NOMO-1 treated with dmso at 0.1 percent for 144 hours (cell line): Measurements from ENCODE around the gene IL1RAPL2.
"Not testable (repeated sequence)": the region's sequence is repeated elsewhere in the genome, so short reads cannot be mapped to it uniquely, and the experiment has no call there.

Experiments used
- DNase-seq: peaks from one replicate; lab custom pipeline; 2025; ENCODE audit not compliant: unreplicated experiment; lab: John Stamatoyannopoulos, UW

Gene IL1RAPL2

DNA sequence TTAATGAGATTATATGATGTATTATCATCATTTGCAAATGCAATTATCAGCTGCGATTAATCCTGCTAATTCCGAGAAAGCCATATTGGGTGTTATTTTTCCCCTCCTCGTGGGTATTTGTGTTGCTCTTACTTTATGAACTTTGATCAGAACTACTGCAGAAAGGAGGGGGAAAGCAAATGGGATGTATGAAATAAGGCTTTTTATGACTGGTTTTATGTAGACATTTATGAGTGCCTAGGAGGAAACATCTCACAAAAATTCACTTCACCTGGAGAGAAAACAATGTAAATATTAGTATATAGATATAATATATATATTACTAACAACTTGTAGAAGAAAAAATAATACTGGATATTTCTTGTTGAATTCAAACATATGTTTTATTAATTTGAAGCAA, 440.1 kb downstream of the IL1RAPL2 start:
- no peak for DNase-seq

DNA sequence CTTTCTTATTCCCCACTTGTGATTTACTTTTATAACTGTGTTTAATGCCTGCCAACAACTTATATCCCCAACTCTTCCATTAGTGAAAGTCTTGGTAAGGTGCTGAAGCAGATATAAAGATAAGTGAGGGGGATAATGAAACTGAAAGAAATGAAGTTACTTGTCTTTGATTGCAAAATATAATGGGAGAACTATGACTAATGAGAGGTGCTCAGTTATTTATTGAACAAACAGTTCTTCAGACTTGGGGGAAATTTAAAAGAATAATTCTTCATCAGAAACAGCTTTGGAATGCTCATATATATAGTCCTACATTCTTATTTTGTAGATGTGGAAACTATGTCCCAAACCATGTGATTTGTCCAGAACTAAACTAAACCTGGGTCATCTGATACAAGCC, 441.0 kb downstream of the IL1RAPL2 start:
- DNase-seq: no peak

DNA sequence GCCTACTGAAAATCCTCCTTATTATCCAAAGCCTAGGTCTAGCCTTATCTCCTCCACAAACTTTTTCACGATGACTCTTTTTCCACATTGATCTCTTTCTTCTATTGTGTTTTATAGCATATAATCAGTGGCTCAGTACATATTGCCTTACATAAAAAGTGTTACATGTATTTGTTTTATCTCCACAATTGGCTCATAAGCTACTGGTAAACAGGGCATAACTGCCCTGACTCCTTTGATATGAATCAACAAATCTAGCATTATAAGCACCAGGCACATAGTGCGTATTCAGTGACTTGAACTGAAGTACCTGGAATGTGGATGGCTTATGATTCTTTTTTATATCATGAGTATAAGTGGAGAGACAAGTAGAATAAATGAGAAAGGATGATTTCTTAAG, 447.7 kb downstream of the IL1RAPL2 start:
- DNase-seq: no peak

DNA sequence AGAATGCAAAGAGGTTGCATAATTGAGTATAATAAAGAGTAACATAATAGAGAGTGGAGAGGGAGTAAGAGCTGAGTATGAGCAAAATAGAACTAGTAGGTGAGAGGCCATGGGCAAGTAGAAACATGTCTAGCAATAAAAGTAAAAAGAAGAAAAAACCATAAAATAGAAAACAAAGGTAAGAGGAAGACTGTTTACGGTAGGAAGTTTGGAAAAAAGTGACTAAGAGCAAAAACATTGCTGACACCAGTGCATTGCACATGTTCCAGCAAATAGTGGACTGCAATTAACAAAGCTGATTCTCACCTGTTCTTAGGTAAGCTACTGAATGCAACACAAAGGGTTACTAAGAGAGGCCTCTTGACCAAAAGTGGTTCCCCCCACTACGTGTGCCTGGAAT, 451.6 kb downstream of the IL1RAPL2 start:
- no peak for DNase-seq

- no peak for DNase-seq
Measured at GRCh38 chrX:105018865-105019264, 452.9 kb downstream of the IL1RAPL2 start.

DNA sequence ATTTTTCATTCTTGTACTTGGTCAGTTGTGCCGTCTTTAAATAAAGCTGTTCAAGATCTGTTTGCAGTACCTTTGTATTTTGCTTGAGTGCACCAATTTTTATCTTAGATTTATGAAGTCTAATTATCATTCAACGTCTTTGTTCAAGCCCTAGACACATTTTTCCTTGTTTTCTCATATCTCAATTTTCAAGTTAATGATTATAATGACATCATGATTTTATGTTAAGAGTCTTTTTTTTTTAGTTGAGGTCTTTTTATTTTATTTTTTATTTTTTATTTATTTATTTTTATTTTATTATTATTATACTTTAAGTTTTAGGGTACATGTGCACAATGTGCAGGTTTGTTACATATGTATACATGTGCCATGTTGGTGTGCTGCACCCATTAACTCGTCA, 463.0 kb downstream of the IL1RAPL2 start:
- DNase-seq: not testable (repeated sequence)

- no peak for DNase-seq
Measured at GRCh38 chrX:105038672-105039328, 472.8 kb downstream of the IL1RAPL2 start.

GRCh38 chrX:105050921-105051320, 484.9 kb downstream of the IL1RAPL2 start:
- DNase-seq: no peak

- no peak for DNase-seq
Measured at GRCh38 chrX:105051364-105051763, 485.4 kb downstream of the IL1RAPL2 start.

DNA sequence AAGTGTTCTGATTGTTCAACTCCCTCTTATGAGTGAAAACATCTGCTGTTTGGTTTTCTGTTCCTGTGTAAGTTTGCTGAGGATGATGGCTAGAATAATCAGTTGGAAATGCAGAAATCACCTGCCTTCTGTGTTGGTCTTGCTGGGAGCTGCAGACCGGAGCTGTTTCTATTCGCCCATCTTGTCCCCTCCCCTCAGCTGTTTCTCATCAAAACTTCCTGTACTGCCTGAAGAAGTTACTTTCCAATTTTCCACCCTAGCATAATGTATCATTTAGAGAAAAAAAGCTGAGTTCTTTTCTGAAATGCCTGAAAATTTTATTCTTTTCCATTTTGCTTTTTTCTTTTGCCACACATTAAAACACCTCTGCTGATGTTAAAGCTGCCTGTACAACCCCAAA, 486.9 kb downstream of the IL1RAPL2 start:
- DNase-seq: no peak

- DNase-seq: no peak
Measured at GRCh38 chrX:105063743-105064142, 497.7 kb downstream of the IL1RAPL2 start.

- no peak for DNase-seq
Measured at GRCh38 chrX:105098201-105098600, 532.2 kb downstream of the IL1RAPL2 start.

DNA sequence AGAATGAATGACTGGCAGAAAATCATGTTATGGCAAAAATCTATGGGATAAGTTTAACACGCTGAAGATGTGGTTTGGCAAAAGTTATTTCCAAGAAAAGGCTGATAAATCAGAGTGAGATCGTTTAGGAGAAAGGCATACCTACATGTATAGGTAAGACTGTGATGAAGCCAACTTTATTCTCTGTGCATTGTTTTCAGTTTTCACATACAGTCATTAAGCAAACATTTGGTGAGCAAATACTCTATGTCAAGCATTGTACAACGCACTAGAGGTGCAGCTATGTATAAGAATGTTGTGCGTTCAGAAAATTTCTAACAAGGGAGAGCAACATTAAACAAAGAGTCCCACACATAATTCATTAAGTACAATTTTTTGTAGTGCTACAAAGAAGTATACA, 532.8 kb downstream of the IL1RAPL2 start:
- DNase-seq: no peak

DNA sequence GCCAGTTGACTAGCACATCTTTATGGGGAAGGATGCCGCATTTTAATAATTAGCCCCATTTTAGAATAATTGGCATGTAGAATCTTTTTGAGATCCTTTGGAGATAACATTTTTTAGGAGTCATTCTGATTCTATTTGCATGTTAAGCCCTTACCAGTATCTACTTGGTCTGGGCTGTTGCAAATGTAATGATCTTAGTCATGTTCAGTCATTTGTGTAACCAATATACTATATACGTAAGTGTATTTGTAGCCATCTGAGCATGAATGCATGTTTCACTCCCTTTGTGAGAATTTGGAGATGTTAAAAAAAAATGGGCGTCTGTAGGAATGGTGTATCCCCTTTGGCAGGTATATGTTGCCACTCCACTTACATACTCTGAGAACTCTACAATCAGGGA, 535.4 kb downstream of the IL1RAPL2 start:
- DNase-seq: no peak

GRCh38 chrX:105109936-105110335, 543.9 kb downstream of the IL1RAPL2 start:
- no peak for DNase-seq

GRCh38 chrX:105114554-105115130, 548.6 kb downstream of the IL1RAPL2 start:
- DNase-seq: no peak

DNA sequence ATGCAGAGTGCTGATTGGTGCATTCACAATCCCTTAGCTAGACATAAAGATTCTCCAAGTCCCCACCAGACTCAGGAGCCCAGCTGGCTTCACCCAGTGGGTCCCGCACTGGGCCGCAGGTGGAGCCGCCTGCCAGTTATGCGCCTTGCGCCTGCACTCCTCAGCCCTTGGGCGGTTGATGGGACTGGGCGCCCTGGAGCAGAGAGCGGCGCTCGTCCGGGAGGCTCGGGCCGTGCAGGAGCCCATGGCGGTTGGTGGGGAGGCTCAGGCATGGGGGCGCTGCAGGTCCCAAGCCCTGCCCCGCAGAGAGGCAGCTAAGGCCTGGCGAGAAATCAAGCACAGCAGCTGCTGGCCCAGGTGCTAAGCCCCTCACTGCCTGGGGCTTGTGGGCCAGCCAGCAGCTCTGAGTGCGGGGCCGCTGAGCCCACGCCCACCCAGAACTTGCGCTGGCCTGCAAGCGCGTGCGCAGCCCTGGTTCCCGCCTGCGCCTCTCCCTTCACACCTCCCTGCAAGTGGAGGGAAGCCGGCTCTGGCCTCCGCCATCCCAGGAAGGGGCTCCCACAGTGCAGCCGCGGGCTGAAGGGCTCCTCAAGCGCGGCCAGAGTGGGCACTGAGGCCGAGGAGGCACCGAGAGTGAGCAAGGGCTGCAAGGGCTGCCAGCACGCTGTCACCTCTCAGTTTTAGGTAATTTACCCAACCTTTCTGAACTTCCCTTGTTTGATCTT, 549.8 kb downstream of the IL1RAPL2 start:
- not testable (repeated sequence) for DNase-seq

DNA sequence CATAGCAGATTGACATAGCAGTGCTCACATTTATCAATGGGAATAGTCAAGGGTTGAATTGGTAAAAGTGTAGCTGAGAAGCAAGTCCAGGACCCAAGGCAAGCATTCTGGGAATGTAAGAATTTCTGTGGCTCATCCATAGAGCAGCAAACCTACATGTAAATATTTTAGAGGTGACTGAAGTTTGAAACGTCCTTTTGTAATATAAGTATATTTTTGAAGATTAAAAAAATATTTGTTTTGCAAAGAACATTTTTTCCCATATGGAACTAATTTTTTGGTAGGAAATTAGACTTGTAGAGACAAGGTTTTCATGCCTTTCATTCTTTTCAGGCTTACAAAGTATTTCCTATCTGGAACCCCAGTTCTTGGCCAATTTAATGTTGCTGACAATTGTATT, 550.5 kb downstream of the IL1RAPL2 start:
- no peak for DNase-seq

GRCh38 chrX:105117621-105118020, 551.6 kb downstream of the IL1RAPL2 start:
- no peak for DNase-seq

- no peak for DNase-seq
Measured at GRCh38 chrX:105120463-105120862, 554.5 kb downstream of the IL1RAPL2 start.

GRCh38 chrX:105121186-105121585, 555.2 kb downstream of the IL1RAPL2 start:
- no peak for DNase-seq

GRCh38 chrX:105126201-105126600, 560.2 kb downstream of the IL1RAPL2 start:
- DNase-seq: no peak
